Measurements from ENCODE around the gene MZB1.
"Not testable (repeated sequence)": the region's sequence is repeated elsewhere in the genome, so short reads cannot be mapped to it uniquely, and the experiment has no call there.

The MZB1 gene

DNA sequence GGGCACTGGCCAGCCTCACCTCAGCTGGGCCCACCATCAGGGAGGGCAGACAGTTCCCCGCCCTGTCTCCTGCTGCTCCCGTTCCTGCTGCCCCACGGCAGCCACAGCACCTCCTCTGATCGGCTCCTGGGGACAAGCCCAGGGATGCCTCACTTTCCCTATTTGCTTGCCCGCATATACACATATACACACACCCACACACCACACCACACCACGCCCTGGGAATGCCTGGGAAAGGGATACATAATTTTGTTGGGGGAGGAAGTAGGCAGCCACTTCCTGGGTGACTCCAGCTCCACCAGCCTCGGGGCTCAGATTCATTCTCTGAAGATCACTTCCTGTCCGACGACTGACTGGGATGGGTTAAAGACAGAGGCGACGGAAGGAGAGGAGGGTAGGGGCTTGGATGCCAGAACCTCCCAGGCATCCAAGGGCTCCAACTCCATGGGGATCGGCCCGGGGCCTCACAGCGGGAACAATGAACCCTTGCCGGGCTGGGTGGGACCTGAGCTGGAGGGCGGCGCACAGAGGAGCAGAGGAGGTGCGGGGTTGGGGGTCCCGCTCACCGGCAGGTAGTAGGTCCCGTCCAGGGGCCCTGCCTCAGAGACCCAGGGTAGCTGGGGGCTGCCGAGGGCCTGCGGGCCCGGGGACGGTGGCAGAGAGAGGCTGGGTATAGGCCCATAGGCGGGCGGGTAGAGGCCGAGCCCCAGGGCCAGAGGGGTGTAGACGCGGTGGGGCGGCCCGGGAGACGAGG lies 2.0 kb upstream of the MZB1 start:
- DNase-seq, result peak; percentile 69

DNA sequence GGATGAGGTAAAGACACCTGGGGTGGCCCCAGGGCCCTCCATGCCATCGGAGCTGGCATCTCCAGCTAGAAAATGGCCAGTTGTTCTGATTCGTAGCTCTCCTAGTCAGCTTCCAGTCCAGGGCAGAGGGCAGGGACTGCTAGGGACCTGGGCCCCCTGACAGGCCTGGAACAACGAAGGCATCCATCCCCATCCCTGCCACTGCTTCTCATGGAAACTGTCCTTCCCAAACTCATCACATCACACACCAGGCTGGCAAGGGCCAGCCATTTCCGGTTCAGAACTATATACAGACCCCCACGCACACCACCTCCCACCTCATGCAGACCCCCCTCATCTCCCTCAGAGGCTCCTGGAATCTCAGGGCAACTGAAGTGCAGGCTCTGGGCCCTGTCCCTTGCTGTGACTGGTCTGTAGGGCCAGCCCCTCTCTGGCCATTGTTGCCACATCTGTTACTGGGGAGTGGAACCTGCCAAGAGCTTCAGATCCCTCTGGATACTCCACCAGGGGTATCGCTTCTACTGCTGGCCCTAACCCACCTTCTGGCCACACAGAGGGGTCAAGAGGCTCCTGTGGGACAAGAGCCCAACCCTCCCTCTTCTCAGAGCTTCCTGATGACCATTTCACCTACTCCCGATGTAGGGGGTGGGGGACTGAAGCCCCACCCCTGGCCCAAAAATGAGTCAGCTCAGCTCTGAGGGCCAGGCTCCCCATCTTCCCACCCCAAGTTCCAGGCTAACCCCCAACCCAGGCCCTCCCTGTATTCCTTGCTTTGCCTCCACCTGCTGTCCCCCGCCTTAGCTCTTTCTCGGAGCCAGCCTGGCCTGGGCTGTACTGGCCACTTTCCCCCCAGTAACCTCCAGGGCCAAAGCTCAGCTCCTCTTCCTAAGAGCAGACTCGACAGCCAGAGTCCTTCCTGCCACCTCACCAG lies 1.2 kb upstream of the MZB1 start:
- no peak for DNase-seq

DNA sequence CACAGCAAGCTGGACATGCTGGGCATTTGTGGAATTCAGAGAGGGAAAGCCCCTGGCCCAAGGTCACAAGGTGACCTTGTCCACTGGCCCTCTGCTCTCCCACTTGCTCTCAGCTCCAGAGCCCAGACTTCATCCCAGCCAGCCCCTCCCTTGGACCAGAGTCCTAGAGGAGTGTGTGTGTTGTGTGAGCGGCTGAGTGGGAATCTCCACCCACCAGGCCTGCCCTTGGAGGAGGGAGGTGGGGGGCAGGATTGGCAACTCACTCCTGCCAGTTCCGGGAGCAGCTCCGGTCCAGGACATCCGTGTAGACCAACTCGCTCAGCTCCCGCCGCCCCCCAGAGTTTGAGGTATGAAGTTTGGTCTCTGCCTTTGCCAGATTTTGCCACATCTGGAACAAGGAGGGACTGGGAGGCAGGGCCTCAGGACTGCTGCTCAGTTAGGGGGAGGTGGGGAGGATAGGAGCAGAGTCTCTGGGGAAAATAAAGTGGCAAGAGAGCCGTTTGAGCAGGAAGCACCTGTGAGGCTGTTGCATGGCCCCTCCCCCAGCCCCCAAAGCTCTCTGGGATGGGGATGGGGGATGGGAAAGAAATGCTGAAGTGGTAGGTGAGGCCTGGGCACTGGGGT lies 1.4 kb downstream of the MZB1 start:
- no peak for DNase-seq

DNA sequence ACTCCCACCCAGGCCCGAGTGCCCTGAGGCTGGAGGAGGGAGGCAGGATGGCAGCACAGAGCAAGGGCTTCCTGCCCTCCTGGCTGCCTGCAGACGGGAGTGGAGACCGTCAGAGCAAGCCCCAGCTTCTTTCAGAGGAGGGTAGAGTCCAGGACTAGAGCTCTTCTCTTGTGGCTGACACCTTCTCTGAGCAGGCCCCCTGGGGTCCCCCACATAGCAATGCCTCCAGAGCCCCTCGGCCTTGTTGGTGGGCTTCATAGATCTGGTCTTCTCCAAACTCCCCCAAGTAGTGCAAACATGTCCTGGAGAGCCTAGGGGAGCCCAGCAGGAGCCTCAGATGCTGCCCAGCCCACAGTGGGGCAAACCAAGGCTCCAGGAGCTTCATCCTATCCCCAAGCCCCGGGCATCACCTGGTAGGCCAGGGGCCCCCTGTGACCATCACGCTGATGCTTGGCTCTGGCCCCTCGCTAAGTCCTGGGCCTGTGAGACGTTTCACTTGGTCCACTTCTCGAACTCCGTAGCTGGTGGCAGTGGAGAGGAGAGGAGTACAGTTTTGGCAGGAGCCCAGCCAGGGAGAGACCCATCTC lies 2.0 kb downstream of the MZB1 start:
- no peak for DNase-seq

DNA sequence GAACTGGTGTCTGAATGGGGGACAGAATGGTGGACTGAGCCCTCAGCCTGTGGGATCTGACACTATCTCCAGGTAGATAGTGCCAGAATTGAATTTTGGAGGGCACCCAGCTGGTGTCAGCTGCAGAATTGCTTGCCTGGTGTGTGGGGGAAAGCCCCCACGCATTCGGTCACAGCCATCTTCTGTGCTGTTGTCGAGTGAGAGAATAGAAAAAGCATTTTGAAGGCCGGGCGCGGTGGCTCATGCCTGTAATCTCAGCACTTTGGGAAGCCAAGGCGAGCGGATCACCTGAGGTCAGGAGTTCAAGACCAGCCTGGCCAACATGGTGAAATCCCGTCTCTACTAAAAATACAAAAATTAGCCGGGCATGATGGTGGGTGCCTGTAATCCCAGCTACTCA lies 2.8 kb downstream of the MZB1 start:
- DNase-seq, result not testable (repeated sequence)

DNA sequence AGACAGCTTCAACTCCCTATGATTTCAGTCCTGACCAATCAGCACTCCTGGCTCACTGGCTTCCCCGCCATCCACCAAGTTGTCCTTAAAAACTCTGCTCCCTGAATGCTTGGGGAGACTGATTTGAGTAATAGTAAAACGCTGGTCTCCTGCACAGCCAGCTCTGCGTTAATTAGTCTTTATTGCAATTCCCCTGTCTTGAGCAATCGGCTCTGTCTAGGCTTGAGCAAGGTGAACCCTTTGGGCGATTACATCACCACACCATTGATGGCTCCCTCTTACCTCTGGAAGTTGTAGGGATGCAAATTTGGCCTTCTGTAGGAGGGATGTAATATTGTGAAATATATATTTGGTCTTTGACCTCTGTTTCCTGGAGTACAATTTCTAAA lies 3.7 kb downstream of the MZB1 start:
- no peak for DNase-seq

DNA sequence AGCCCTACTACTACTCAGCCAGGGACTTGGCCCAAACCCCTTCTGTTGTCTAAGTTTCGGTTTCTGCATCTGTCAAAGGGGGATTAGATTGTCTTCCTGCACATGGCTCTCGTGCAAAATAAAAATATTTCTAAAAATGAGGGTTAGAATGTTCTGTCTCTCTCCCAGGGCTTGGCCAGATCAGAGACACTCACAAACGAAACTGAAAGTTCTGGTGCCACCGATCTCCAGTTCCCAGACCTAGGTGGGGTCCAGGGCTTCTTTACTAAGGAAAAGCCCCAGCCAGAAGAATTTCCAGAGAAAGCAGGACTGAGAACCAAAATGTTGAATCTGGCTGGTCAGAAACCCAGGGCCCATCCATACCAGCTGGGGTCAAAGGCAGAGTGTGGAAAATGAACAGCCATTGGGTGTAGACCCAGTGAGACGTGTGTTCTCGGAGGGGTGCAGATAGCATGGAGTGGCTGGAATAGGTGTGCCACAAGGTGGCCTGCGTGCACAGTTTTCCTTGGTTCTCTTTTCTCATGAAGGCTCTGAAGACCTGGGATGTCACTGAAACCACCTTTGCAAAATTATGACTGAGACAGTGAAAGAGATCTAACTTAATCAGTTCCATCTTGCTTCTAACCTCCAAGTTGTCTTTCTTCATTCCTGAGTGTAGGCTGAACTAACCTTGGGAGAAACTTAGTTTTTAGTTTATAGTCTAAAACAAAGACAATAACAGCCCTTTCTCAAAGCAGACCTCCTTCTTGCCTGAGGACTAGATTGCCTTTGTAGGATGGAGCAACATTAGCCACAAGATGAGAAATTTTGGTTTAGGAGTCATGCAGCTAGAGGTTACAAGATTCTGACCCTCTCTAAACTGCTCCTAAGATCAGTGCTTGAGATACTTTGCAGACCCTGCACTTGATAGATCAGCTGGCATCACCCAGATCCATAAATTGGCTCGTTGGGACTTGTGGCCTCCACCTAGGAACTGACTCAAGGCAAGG lies 4.4 kb downstream of the MZB1 start:
- DNase-seq, result no peak

DNA sequence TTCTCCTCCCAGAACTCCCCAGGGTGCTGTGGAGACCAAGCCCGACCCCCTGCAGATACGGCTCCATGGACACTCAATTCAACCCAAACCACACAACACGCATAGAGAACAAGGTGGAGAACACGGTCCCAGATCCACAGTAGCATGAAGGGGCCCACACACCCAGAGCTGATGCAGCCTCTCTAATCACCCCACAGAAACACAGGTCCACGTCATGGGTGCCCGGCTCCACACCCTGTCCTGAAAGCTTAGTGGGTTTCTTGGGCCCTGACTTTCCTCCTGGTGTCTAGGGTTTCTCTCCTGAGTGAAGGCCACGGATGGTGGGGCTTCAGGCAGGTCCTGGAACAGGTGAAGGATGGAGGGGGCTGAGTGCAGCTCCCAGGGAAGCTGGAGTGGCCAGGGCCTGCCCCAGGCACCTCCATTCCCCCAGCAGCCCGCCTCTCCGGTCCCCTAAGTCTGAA lies 5.1 kb downstream of the MZB1 start:
- no peak for DNase-seq

DNA sequence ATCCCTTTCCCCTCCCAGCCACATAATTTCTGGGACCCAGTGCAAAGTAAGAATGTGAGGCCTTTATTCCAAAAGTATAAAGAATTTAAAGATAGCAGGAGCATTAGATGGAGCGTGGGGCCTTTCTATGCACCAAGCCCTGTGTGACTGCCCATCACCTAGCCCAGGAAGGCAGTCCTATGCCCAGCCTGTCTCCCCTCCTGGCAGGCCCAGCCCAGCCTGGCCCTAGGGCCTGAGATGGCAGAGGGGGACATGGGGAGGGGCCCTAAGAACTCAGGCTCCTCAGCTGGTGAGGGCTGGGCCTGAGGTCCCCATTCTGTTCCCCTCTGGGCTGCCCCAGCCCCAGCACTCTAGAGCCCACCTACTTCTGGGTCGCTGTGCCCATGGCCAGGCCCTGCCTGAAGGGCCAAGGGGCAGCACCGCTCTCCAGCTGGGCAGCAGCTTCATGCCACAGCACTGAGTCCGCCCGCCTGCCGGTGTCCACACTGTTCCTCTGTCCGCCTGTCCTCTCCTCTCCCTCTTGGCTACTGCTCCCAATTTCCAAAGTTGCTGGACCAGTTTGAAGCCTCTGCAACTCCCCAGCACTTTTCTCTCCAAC lies 5.6 kb downstream of the MZB1 start:
- DNase-seq, result no peak

DNA sequence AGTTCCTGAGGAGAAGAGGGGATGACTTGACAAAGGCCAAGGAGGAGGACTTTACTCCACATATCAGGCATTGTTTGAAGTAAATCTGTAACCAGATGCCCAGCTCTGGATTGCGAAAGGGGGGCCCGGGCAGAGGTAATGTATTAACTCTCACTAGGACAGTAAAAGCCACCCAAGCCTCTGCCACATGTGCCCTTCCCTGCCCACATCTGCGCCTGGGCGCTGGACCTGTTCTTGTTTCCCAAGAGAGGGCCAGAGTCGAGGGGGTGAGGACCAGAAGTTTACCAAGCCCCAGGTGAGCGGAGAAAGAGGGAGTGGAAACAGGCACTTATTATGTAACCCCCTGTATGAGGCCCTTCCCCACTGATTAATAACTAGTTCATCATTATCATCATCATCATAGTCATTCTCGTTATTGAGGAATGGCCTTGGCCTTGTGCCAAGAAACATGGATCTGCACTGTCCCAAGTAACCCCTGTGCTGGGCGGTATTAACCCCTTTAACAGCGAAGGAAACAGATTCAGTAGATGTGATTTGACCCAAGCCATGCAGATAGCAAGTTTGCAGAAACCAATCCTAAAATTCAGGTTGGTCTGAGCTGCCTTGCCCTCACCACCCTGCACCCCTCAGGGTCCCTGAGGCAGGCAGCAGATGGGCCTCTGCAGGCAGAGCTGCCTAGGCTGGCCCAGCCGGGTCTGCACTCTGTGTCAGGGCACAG lies 6.3 kb downstream of the MZB1 start, which contains the start of gene SLC23A1:
SLC23A1 (minus strand) TSS at position 23 of the 718 bp plus-strand sequence. CDS start 44 bp downstream, outside the sequence.
- DNase-seq, result no peak

DNA sequence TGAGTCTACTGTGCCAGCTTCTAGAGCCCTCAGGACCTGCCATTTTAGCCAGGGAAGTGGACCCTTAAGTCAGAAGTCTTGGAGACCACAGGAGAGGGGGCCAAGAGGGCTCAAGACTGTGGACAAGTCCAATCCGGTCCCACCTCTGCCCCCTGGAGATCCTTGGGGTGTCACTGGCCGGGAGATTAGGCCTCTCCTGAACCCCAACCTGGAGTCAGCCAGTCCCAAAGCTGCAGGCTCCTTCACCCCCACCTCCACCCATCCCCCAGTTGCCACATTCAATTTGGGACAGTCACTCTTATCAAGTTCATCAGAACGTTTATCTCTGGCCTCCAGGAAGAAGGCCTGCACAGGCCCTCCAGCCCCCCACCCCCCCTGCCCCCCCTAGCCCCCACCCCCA lies 6.9 kb downstream of the MZB1 start:
- DNase-seq, result no peak

DNA sequence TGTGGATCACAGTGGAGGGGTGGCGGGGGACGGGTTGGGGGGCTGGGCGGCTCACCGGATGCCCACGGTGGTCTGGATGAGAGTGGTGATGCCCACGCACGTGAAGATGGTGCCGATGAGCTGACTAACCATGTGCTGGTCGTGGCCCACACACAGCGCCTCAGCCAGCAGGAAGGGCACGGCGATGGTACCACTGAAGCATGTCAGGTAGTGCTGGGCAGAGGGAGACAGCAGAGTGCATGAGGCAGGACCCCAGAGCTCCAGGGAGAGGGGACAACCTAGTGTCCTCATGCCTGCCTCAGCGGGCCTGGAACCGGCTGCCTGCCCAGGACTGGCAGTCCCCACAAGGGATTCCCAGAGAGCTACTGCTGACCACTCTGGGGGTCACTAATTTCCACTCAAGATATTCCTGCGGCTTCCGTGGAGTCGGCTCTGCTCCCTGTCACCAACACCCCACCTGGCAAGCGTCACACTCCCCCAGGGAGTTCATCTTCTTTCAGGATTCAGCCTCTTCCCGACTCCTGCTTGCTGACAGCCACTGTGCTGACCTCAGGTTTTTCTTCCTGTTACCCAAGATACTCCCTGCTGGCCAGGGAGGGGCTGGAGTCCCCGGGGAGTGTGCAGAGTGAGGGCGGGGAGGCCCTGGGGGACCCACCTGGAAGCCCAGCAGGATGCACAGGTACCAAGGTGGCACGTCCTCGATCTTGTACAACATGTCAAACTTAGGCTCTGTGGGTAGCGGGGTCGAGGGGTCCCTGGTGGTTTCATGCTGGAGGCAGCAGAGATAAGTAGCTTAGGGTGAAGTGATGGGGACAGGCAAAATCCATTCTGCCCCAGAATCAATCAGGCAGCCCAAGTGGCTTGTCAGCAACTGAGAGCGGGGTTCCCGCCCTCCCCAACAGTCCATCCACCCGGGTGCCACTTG lies 7.6 kb downstream of the MZB1 start:
- DNase-seq, result no peak

DNA sequence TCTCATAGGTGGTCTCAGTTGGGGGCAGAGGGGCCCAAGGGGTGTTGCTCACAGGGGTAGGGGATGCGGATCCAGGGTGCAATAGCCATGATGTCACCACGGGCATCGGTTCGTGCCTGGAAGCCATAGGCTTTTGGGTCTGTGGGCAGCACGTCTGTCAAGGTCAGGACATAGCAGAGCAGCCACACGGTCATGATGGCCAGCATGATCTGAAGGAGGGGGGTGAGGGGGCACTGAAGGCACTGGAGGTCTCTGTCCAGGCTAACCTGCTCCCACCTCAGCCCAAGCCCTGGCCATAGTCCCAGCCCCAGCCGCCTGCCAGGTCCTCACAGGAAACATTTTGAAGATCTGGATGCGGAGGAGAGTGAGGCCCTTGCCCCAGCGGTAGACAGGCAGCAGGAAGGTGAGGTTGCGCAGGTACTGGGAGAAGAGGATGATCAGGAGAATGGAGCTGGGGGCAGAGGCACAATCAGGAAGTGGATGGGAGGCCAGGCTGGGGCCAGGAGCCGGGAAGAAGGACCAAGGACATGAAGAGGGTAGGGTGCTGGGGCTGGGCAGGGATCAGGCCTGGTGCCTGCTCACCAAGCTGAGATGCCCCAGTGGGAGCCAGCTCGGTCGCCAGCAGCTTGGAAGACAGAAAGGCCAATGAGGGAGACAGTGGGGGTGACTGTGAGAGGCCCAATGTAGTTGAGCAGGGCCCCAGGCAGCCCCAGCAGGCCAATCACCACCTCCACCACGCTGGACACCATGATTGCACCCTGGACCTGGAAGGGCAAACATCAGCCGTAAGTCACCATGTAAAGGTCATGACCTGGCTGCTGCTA lies 9.9 kb downstream of the MZB1 start:
- no peak for DNase-seq

DNA sequence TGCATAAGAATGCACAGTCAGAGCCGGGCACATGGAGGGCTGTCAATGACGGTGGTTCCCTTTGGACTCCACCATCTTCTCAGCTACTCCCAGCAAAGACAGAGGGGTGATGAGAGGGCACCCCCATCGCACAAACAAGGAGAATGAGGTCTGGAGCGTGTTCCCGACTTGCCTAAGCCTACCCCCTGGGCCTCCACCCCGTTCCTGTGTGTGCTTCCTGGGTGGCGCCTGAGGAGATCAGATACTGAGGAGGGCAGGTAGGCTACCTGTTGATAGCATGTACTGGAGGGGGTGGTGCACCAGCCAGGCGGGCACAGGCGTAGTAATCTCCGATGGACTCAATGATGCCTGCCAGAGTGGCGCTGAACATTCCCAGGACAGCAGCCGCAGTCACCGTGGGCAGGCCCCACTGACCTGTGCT lies 10.8 kb downstream of the MZB1 start:
- no peak for DNase-seq

DNA sequence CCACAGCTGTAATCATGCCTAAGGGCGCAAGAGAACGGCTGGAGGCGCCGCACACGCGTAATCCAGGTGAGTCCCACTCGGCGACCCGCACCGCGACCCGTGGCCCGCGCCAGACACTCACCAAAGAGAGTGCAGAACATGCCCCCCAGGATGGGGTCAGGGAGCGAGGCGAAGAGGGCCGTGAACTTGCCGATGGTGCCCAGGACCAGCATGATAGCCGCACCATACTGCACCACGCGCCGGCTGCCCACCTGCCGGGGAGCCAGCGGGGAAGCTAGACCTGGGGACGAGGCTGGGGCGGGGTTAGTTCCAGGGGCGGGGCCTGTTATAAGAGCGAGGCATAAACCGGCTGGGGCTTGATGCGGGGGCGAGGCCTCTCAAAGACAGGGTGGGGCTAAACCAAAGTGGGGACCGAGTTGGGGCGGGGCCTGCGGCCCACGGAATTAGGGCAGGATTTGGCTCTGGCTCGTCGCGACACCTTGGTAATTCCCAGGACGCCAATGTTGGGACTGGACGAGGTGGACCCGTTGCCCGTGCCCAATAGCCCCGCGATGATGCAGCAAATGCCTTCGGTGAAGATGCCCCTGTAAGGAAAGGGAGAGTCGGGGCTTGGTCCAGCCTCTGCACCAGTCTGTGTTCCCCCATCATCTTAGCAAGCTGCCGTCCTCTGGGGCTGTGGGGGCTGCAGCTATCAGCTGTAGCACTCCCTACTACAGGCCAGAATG lies 11.4 kb downstream of the MZB1 start:
- DNase-seq, result no peak

DNA sequence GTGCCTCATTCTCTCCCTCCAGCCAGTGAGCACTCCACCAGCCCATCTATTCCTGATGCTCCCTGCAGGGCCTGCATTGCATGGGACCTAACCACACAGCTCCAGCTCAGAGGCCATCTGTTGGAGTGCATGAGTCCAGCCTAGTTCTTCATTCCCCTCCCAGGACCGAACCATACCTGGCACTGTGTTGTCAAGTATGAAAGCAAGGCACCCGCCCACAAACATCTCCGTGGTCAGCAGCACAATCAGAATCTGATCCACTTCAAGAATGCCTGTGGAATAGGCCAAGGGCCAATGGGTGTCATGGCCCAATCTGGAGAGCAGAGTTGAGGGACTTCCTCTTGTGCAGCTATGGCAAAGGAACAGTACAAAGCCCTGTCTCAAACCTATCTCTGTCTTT lies 12.5 kb downstream of the MZB1 start:
- DNase-seq, result peak; percentile 42

DNA sequence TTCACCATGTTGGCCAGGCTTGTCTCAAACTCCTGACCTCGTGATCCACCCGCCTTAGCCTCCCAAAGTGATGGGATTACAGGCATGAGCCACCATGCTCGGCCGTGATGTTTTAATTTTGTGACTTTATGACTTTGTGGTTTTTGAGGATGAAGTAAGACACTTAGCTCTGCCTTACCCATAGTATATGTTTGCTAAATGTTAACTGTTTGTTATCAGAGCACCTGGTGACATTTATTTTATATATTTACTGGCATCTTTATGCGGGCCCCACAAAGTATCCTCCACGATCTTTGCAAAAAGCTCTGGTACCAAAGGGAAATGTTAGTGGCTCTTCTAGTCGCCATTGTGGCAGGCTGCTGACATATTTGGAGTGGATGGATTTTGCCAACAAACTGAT lies 13.3 kb downstream of the MZB1 start:
- no peak for DNase-seq

DNA sequence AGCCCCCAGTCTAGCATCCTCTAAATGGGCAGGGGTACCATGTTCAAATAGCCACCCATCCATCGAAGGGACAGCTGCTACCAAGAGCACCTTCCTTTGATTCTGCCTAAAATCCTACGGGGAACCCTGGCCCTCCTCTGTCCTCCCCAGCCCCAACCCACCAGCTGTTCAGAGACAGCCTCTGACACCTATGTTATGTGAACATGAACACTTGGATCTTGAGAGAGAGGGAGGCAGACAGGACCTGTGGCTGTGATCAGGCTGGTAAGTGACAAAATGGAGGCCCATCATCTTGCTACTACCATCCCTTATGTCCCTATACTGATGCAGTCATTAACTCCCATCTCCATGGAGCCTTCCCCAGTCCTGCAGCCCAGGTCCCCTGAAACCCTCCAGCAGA lies 14.8 kb downstream of the MZB1 start:
- DNase-seq, result peak; percentile 43

All from activated CD8-positive, alpha-beta memory T cell treated with anti-CD3 and anti-CD28 coated beads, Interleukin-2, amount 50 U/mL, for 48 hours (primary cell).